Keratinocyte (primary cell): ENCODE data around the gene KNL1. TPM values are rescaled to one million over a fixed set of nuclear protein-coding genes. Genes with fewer than 3 reads are reported as not detected.

Experiments
- DNase-seq: peaks from one replicate; pipeline ENCODE4 v3.0.0-alpha.2; 2011; ENCODE audit warnings: low read depth, missing footprints, low spot score
- FAIRE-seq: peaks from 2 replicates; lab custom pipeline; 2011; peaks lifted over from hg19 to GRCh38; lab: Jason Lieb, UNC
- H2AFZ ChIP-seq: 2 replicates; pipeline ENCODE4 v1.6.0; 2012; ENCODE audit warnings: low read length, control low read depth, inconsistent platforms; ENCODE audit not compliant: control insufficient read depth
- H3K27ac ChIP-seq: 2 replicates; pipeline ENCODE4 v1.5.1; 2011; ENCODE audit warnings: low read length; ENCODE audit not compliant: control insufficient read depth, insufficient read depth
- H3K27me3 ChIP-seq: 3 replicates; pipeline ENCODE4 v1.6.0; 2011; ENCODE audit warnings: low read length; ENCODE audit not compliant: control insufficient read depth, insufficient read depth; ENCODE audit errors: extremely low read depth
- H3K36me3 ChIP-seq, 2 experiments: 2 replicates in 1 of 2; 3 replicates in 1 of 2; pipeline ENCODE4 v1.5.1; 2011; ENCODE audit warnings: low read length in 2 of 2, mild to moderate bottlenecking in 1 of 2; ENCODE audit not compliant: control insufficient read depth in 2 of 2, insufficient read depth in 2 of 2; ENCODE audit errors: extremely low read depth in 1 of 2
- H3K4me1 ChIP-seq: 3 replicates; pipeline ENCODE4 v1.5.1; 2011; ENCODE audit warnings: low read length; ENCODE audit not compliant: control insufficient read depth, insufficient read depth; ENCODE audit errors: extremely low read depth
- H3K4me2 ChIP-seq: 3 replicates; pipeline ENCODE4 v1.6.0; 2011; ENCODE audit warnings: low read depth, low read length; ENCODE audit not compliant: control insufficient read depth, insufficient read depth; ENCODE audit errors: extremely low read depth
- H3K4me3 ChIP-seq, 3 experiments: fragments of 200-600 bp in 1 of 3; sonication (generic) in 1 of 3; 2 replicates in 2 of 3; 3 replicates in 1 of 3; pipeline ENCODE4 v1.5.1; 2011 to 2016; ENCODE audit warnings: low read length in 3 of 3, mild to moderate bottlenecking in 3 of 3, control low read depth in 2 of 3, inconsistent platforms in 1 of 3, low read depth in 1 of 3, mixed read lengths in 1 of 3, mixed run types in 1 of 3, moderate library complexity in 1 of 3; ENCODE audit not compliant: control insufficient read depth in 2 of 3, insufficient read depth in 2 of 3; ENCODE audit errors: extremely low read depth in 1 of 3
- H3K79me2 ChIP-seq: 2 replicates; pipeline ENCODE4 v1.6.0; 2012; ENCODE audit warnings: low read length; ENCODE audit not compliant: control insufficient read depth, insufficient read depth
- H3K9ac ChIP-seq: 3 replicates; pipeline ENCODE4 v1.6.0; 2011; ENCODE audit warnings: low read length; ENCODE audit not compliant: control insufficient read depth, insufficient read depth; ENCODE audit errors: extremely low read depth
- H3K9me1 ChIP-seq: 3 replicates; pipeline ENCODE4 v1.6.0; 2011; ENCODE audit warnings: low read length; ENCODE audit not compliant: control insufficient read depth, insufficient read depth; ENCODE audit errors: extremely low read depth
- H3K9me3 ChIP-seq: 2 replicates; pipeline ENCODE4 v1.5.1; 2012; ENCODE audit warnings: low read depth, low read length; ENCODE audit not compliant: control insufficient read depth
- H4K20me1 ChIP-seq: 3 replicates; pipeline ENCODE4 v1.6.0; 2011; ENCODE audit warnings: low read length; ENCODE audit not compliant: control insufficient read depth, insufficient read depth; ENCODE audit errors: extremely low read depth
- EZH2 ChIP-seq: IDR thresholded peaks from one replicate; pipeline ENCODE4 v1.6.1; 2012; ENCODE audit warnings: inconsistent platforms, mild to moderate bottlenecking, low read length, moderate library complexity
- dilution Hi-C: fragments of 300-500 bp; cut with MboI; formaldehyde crosslinking; loops from one replicate; pipeline ENCODE4 v1.7.0; 2020; ENCODE audit warnings: low sequenced_read_pairs; ENCODE audit not compliant: extremely low pct_ligation_motif_present
- polyA plus RNA-seq, 5 experiments: library from polyadenylated mRNA; depleted of rRNA in 3 of 5; stranded (reverse) in 3 of 5; stranded (forward) in 1 of 5; unstranded in 1 of 5; fragments of >200 nt; gene quantifications; 1 replicate in 1 of 5; 2 replicates in 3 of 5; 3 replicates in 1 of 5; pipeline versions ENCODE4 v1.2.1 to v1.2.3, GENCODE V29; 2011 to 2012; ENCODE audit warnings: missing spikeins in 2 of 5, low read depth in 1 of 5, low replicate concordance in 1 of 5
- TF ChIP-seq, protein P1 (sequence below), 3 experiments: IDR thresholded peaks in 1 of 3; conservative IDR thresholded peaks in 1 of 3; optimal IDR thresholded peaks in 1 of 3; 2 replicates in 2 of 3; 3 replicates in 1 of 3; pipeline versions ENCODE3 to v1.5.1; 2011; ENCODE audit warnings: low read length in 3 of 3, mild to moderate bottlenecking in 3 of 3, moderate library complexity in 2 of 3, control low read depth in 1 of 3, inconsistent platforms in 1 of 3; ENCODE audit not compliant: insufficient read depth in 2 of 3; ENCODE audit errors: extremely low read depth in 1 of 3

The KNL1 gene
- polyA plus RNA-seq, 1 donor (not counting 4 experiments of a cell fraction or from before 2014, with no cell fraction given) = 6.9 TPM

DNA sequence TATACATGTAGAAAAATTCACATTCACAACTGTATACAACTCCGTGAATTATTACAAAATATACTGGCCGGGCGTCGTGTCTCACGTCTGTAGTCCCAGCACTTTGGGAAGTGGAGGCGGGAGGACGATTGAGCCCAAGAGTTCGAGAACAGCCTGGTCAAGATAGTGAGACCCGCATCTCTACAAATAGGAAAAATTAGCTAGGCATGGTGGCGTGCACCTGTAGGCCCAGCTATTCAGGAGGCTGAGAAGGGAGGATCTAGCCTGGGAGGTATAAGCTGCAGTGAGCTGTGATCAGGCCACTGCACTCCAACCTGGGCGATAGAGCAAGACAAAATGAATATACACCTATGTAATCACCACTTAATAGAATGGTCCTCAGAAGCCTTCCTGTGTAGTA, 102.2 kb downstream of the KNL1 start:
- peaks cover 25% of the 10 kb centered on the region for H3K79me2 ChIP-seq
- dilution Hi-C loops = no loop called here

GRCh38 chr15:40697916-40698315, 103.9 kb downstream of the KNL1 start:
- H3K4me3 ChIP-seq = no peak overlapping the region
- peaks cover 13% of the 10 kb centered on the region for H3K4me1 ChIP-seq
- no peak overlapping the region for H3K27ac ChIP-seq
- TF ChIP-seq, protein P1, sequence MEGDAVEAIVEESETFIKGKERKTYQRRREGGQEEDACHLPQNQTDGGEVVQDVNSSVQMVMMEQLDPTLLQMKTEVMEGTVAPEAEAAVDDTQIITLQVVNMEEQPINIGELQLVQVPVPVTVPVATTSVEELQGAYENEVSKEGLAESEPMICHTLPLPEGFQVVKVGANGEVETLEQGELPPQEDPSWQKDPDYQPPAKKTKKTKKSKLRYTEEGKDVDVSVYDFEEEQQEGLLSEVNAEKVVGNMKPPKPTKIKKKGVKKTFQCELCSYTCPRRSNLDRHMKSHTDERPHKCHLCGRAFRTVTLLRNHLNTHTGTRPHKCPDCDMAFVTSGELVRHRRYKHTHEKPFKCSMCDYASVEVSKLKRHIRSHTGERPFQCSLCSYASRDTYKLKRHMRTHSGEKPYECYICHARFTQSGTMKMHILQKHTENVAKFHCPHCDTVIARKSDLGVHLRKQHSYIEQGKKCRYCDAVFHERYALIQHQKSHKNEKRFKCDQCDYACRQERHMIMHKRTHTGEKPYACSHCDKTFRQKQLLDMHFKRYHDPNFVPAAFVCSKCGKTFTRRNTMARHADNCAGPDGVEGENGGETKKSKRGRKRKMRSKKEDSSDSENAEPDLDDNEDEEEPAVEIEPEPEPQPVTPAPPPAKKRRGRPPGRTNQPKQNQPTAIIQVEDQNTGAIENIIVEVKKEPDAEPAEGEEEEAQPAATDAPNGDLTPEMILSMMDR (optimal IDR thresholded peaks at IDR 0.05 in 1 of 3, IDR thresholded peaks at IDR 0.05 in 1 of 3, conservative IDR thresholded peaks at IDR 0.05 in 1 of 3; ENCODE audit: extremely low read depth in 1 of 3, insufficient read depth in 2 of 3, low read length in 3 of 3) = no peak
- no peak for TF ChIP-seq EZH2
- H4K20me1 ChIP-seq = no peaks in the 10 kb centered on the region
- dilution Hi-C loops = no loop called here
- H3K4me2 ChIP-seq = no peak overlapping the region
- peaks cover 4 to 7% of the 10 kb centered on the region in 2 experiments for H3K36me3 ChIP-seq
- FAIRE-seq (no peak), DNase-seq (no peak)
- no peaks in the 10 kb centered on the region for H3K9me3 ChIP-seq
- no peaks in the 10 kb centered on the region for H3K9me1 ChIP-seq
- no peak overlapping the region for H3K9ac ChIP-seq
- no peaks in the 10 kb centered on the region for H3K27me3 ChIP-seq
- no peak overlapping the region for H2AFZ ChIP-seq
- peaks cover 25% of the 10 kb centered on the region for H3K79me2 ChIP-seq

More for the DNA sequence above, 102.2 kb downstream of the KNL1 start:
- H3K9me1 ChIP-seq = peaks cover 2% of the 10 kb centered on the region
- FAIRE-seq (no peak), DNase-seq (no peak)
- no peaks in the 10 kb centered on the region for H4K20me1 ChIP-seq
- TF ChIP-seq, protein P1 (optimal IDR thresholded peaks at IDR 0.05 in 1 of 3, IDR thresholded peaks at IDR 0.05 in 1 of 3, conservative IDR thresholded peaks at IDR 0.05 in 1 of 3; ENCODE audit: extremely low read depth in 1 of 3, insufficient read depth in 2 of 3, low read length in 3 of 3) = no peak
- TF ChIP-seq EZH2 = no peak
- H2AFZ ChIP-seq = no peak overlapping the region
- peak overlapping the region; percentile 96 for H3K9ac ChIP-seq
- H3K27ac ChIP-seq = no peak overlapping the region
- H3K4me1 ChIP-seq = peaks cover 13% of the 10 kb centered on the region
- H3K27me3 ChIP-seq = no peaks in the 10 kb centered on the region
- peak overlapping the region in 2 of 3 experiments; percentile 89 to 93 for H3K4me3 ChIP-seq
- H3K36me3 ChIP-seq = peaks cover 3 to 4% of the 10 kb centered on the region in 2 experiments
- H3K9me3 ChIP-seq = no peaks in the 10 kb centered on the region
- peak overlapping the region; percentile 93 for H3K4me2 ChIP-seq
